ENCODE measurements around the gene ASAP2.

Gene ASAP2

DNA sequence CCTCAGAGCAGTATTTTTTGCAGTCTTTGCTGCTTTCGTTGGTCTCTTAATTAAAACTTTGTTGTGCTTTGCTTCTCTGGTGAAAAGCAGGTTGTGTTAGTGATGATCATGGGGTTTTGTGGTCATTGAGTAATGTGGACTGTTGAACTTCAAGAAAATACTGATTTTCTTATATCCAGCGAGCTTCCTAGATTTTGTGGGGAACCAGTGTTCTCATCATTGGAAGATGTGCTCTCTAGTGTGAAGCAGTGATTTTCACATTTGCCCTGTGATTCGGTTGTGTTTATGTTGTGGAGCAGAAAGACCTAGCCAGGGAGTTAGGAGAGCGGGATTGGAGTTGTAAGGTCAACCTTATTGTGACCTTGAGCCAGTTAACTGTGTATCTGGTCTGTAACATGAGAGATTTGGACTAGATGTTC lies 12.4 kb downstream of the ASAP2 start:
- Histone ChIP-seq H3K4me3 (replicated peaks; ENCODE audit: insufficient read depth, low read length) (no peak overlapping the region), H3K27ac (replicated peaks) (no peak overlapping the region), H3K27me3 (ENCODE audit: insufficient read depth, poor library complexity, severe bottlenecking) (no peaks in the 10 kb centered on the region)
- no peak for DNase-seq (ENCODE audit: low read depth in 1 of 2, low spot score in 1 of 2)
- no peak for TF ChIP-seq GABPA (IDR thresholded peaks at IDR 0.05; ENCODE audit: low read depth)
- TF ChIP-seq, protein P1, sequence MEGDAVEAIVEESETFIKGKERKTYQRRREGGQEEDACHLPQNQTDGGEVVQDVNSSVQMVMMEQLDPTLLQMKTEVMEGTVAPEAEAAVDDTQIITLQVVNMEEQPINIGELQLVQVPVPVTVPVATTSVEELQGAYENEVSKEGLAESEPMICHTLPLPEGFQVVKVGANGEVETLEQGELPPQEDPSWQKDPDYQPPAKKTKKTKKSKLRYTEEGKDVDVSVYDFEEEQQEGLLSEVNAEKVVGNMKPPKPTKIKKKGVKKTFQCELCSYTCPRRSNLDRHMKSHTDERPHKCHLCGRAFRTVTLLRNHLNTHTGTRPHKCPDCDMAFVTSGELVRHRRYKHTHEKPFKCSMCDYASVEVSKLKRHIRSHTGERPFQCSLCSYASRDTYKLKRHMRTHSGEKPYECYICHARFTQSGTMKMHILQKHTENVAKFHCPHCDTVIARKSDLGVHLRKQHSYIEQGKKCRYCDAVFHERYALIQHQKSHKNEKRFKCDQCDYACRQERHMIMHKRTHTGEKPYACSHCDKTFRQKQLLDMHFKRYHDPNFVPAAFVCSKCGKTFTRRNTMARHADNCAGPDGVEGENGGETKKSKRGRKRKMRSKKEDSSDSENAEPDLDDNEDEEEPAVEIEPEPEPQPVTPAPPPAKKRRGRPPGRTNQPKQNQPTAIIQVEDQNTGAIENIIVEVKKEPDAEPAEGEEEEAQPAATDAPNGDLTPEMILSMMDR (IDR thresholded peaks at IDR 0.05; ENCODE audit: insufficient read depth, low read length) = no peak

DNA sequence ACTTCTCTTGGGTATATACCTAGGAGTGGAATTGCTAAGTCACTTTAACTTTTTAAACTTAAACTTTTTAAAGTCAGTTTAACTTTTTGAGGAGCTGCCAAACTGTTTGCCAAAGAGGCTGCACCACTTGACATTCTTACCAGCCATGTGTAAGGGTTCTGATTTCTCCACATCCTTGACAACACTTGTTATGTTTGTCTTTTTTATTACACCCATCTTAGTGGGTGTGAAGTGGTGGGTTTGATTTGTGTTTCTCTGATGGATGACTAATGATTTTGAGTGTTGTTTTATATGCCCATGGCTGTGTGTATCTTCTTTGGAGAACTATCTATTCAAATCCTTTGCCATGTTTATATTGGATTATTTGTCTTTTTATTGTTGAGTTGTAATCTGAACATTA lies 13.6 kb downstream of the ASAP2 start:
- DNase-seq (ENCODE audit: low read depth in 1 of 2, low spot score in 1 of 2) = no peak
- H3K27me3 ChIP-seq (ENCODE audit: insufficient read depth, poor library complexity, severe bottlenecking) = peaks cover 3% of the 10 kb centered on the region
- no peak overlapping the region for H3K4me3 ChIP-seq (replicated peaks; ENCODE audit: insufficient read depth, low read length)
- H3K27ac ChIP-seq (replicated peaks) = no peak overlapping the region
- TF ChIP-seq, protein P2, sequence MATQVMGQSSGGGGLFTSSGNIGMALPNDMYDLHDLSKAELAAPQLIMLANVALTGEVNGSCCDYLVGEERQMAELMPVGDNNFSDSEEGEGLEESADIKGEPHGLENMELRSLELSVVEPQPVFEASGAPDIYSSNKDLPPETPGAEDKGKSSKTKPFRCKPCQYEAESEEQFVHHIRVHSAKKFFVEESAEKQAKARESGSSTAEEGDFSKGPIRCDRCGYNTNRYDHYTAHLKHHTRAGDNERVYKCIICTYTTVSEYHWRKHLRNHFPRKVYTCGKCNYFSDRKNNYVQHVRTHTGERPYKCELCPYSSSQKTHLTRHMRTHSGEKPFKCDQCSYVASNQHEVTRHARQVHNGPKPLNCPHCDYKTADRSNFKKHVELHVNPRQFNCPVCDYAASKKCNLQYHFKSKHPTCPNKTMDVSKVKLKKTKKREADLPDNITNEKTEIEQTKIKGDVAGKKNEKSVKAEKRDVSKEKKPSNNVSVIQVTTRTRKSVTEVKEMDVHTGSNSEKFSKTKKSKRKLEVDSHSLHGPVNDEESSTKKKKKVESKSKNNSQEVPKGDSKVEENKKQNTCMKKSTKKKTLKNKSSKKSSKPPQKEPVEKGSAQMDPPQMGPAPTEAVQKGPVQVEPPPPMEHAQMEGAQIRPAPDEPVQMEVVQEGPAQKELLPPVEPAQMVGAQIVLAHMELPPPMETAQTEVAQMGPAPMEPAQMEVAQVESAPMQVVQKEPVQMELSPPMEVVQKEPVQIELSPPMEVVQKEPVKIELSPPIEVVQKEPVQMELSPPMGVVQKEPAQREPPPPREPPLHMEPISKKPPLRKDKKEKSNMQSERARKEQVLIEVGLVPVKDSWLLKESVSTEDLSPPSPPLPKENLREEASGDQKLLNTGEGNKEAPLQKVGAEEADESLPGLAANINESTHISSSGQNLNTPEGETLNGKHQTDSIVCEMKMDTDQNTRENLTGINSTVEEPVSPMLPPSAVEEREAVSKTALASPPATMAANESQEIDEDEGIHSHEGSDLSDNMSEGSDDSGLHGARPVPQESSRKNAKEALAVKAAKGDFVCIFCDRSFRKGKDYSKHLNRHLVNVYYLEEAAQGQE (IDR thresholded peaks at IDR 0.05; ENCODE audit: insufficient replicate concordance, low read depth) = no peak
- TF ChIP-seq, protein P1 (IDR thresholded peaks at IDR 0.05; ENCODE audit: insufficient read depth, low read length) = no peak
- TF ChIP-seq SPI1 (IDR thresholded peaks at IDR 0.05; ENCODE audit: borderline replicate concordance, low read depth) = no peak
- no peak for TF ChIP-seq GABPA (IDR thresholded peaks at IDR 0.05; ENCODE audit: low read depth)
- TF ChIP-seq POLR2AphosphoS5 (IDR thresholded peaks at IDR 0.05; ENCODE audit: low read depth) = no peak

DNA sequence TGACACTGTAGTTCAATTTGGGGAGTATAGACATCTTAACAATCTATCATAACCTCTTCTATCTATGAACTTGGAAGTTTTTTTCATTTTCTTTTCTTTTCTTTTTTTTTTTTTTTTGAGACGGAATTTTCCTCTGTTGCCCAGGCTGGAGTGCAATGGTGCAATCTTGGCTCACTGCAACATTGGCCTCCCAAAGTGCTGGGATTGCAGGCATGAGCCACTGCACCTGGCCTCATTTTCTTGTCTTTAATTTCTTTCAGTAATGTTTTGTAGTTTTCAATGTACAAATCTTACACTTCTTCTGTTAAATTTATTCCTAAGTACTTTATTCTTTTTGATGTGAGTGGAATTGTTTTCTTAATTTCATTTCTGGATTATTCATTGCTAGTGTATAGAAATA lies 14.6 kb downstream of the ASAP2 start:
- H3K27ac ChIP-seq (replicated peaks) = no peak overlapping the region
- TF ChIP-seq, protein P2 (IDR thresholded peaks at IDR 0.05; ENCODE audit: insufficient replicate concordance, low read depth) = no peak
- TF ChIP-seq POLR2AphosphoS5 (IDR thresholded peaks at IDR 0.05; ENCODE audit: low read depth) (no peak), GABPA (IDR thresholded peaks at IDR 0.05; ENCODE audit: low read depth) (no peak), SPI1 (IDR thresholded peaks at IDR 0.05; ENCODE audit: borderline replicate concordance, low read depth) (no peak)
- TF ChIP-seq, protein P1 (IDR thresholded peaks at IDR 0.05; ENCODE audit: insufficient read depth, low read length) = no peak
- H3K4me3 ChIP-seq (replicated peaks; ENCODE audit: insufficient read depth, low read length) = no peak overlapping the region
- peaks cover 3% of the 10 kb centered on the region for H3K27me3 ChIP-seq (ENCODE audit: insufficient read depth, poor library complexity, severe bottlenecking)
- DNase-seq (ENCODE audit: low read depth in 1 of 2, low spot score in 1 of 2) = no peak

DNA sequence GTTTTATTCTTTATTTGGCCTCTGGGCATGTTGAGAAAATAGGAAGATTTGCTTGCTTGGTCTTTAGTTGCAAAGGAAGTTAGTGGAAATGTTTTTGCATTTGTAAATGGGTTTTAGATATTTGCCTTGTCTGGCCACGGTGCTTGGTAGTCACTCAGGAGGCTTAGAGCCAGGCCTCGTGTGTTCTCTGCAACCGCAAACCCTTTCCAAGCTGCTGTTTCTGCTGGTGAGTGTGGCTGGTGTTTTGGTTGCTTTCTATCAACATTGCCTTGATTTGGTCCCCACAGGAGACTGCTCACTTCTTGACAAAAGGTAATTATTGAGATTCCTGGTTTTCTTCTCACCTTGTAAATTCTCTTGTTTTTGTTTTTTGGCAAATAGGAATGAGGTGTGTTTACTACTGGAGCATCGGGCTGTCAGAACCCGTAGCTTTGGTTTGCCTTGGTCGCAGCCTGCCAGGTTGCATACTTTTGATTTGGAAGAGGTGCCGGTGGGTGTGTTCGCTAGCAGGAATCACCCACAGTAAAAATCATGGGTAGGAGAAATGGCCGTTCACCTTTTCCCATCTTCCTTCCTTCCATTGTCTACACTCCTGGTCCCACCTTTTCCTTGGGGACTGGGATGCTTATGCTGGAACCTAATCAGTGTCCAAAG lies 15.8 kb downstream of the ASAP2 start:
- Histone ChIP-seq H3K4me3 (replicated peaks; ENCODE audit: insufficient read depth, low read length) (no peak overlapping the region), H3K27me3 (ENCODE audit: insufficient read depth, poor library complexity, severe bottlenecking) (peaks cover 3% of the 10 kb centered on the region), H3K27ac (replicated peaks) (no peak overlapping the region)
- DNase-seq (ENCODE audit: low read depth in 1 of 2, low spot score in 1 of 2) = no peak
- TF ChIP-seq, protein P1 (IDR thresholded peaks at IDR 0.05; ENCODE audit: insufficient read depth, low read length) = no peak
- TF ChIP-seq GABPA (IDR thresholded peaks at IDR 0.05; ENCODE audit: low read depth) = no peak
- no peak for TF ChIP-seq POLR2AphosphoS5 (IDR thresholded peaks at IDR 0.05; ENCODE audit: low read depth)
- TF ChIP-seq, protein P2 (IDR thresholded peaks at IDR 0.05; ENCODE audit: insufficient replicate concordance, low read depth) = no peak
- TF ChIP-seq SPI1 (IDR thresholded peaks at IDR 0.05; ENCODE audit: borderline replicate concordance, low read depth) = no peak
